AG04449 (cell line): ENCODE measurements around the gene CRELD2.

ENCODE experiments used
- CTCF ChIA-PET: fragments of 350-600 bp; formaldehyde crosslinking; extraction: SDS; loops from one replicate; lab custom pipeline; 2021; ENCODE audit warnings: antibody characterized with exemption; lab: Yijun Ruan, JAX
- POLR2A ChIA-PET: fragments of 400-600, 350-600 bp; formaldehyde crosslinking; extraction: SDS; loops from one replicate; lab custom pipeline; 2020; ENCODE audit warnings: antibody characterized with exemption, inconsistent platforms; lab: Yijun Ruan, JAX
- DNase-seq: peaks from one replicate; pipeline ENCODE4 v3.0.0-alpha.2; 2010; ENCODE audit warnings: low read depth, low spot score
- H3K4me3 ChIP-seq: 2 replicates; pipeline ENCODE4 v1.5.1; 2011; ENCODE audit warnings: low read depth, mild to moderate bottlenecking, control low read depth, low read length
- CTCF ChIP-seq: IDR thresholded peaks from one replicate; pipeline ENCODE4 v1.5.1; 2011; ENCODE audit warnings: mild to moderate bottlenecking, moderate library complexity, low read length, control low read depth, inconsistent platforms; ENCODE audit not compliant: insufficient read depth; ENCODE audit errors: missing control alignments

CRELD2 gene

GRCh38 chr22:49946612-49947295, 28.3 kb downstream of the CRELD2 start:
- TF ChIP-seq CTCF, result no peak
- ChIA-PET POLR2A (interaction anchor here (1.1 kb wide), 1 partner anchor 15 kb away, joined by 3 read pairs; no protein-coding TSS in a partner anchor), CTCF (interaction anchor here (0.9 to 1.2 kb wide), 4 partner anchors 17 to 179 kb away, joined by 3 to 4 read pairs (median 4); no protein-coding TSS in a partner anchor)
- DNase-seq, result no peak
- H3K4me3 ChIP-seq, result no peak overlapping the region

GRCh38 chr22:49947296-49947622, 28.8 kb downstream of the CRELD2 start:
- H3K4me3 ChIP-seq, result no peak overlapping the region
- ChIA-PET POLR2A (interaction anchor here (1.1 kb wide), 1 partner anchor 15 kb away, joined by 3 read pairs; no protein-coding TSS in a partner anchor), CTCF (interaction anchor here (0.9 to 1.2 kb wide), 3 partner anchors 17 to 180 kb away, joined by 3 to 4 read pairs (median 3); no protein-coding TSS in a partner anchor)
- no peak for DNase-seq
- TF ChIP-seq CTCF, result no peak

- TF ChIP-seq CTCF, result no peak
- ChIA-PET POLR2A (no interaction called here), CTCF (no interaction called here)
- H3K4me3 ChIP-seq, result no peak overlapping the region
- DNase-seq, result no peak
These were observed 29.9 kb downstream of the CRELD2 start for GRCh38 chr22:49948116-49948957.

- ChIA-PET CTCF (no interaction called here), POLR2A (no interaction called here)
- DNase-seq, result no peak
- TF ChIP-seq CTCF, result no peak
- H3K4me3 ChIP-seq, result no peak overlapping the region
These were observed 30.8 kb downstream of the CRELD2 start for GRCh38 chr22:49948958-49949913.

GRCh38 chr22:49949914-49950292, 31.5 kb downstream of the CRELD2 start:
- DNase-seq, result no peak
- CTCF ChIA-PET, result interaction anchor here (1.8 kb wide), 1 partner anchor 80 kb away, joined by 8 read pairs; no protein-coding TSS in a partner anchor
- POLR2A ChIA-PET, result no interaction called here
- H3K4me3 ChIP-seq, result no peak overlapping the region
- TF ChIP-seq CTCF, result no peak
